Esophagus muscularis mucosa (tissue), 4 donors: ENCODE data around the gene POLN.

Experiments used
- CTCF ChIP-seq, 3 experiments: fragments of 200-600 bp in 2 of 3; fragments of 450-650 bp in 1 of 3; sonication (generic) in 2 of 3; IDR thresholded peaks; one replicate each; pipeline ENCODE4 v1.5.1; 2017 to 2019; ENCODE audit warnings: antibody characterized with exemption in 3 of 3, mild to moderate bottlenecking in 2 of 3, moderate library complexity in 1 of 3
- EP300 ChIP-seq: sonication (generic); formaldehyde crosslinking; IDR thresholded peaks from one replicate; pipeline ENCODE4 v1.6.1; 2017; ENCODE audit warnings: antibody characterized with exemption
- POLR2A ChIP-seq: fragments of 450-650 bp; IDR thresholded peaks from one replicate; pipeline ENCODE4 v1.6.1; 2017; ENCODE audit warnings: antibody characterized with exemption, moderate library complexity, mild to moderate bottlenecking, low read depth
- POLR2AphosphoS5 ChIP-seq, 2 donors: sonication (generic); formaldehyde crosslinking; IDR thresholded peaks; one replicate each; pipeline ENCODE4 v1.6.1; 2017; ENCODE audit warnings: antibody characterized with exemption in 2 of 2

GRCh38 chr4:2125831-2126230 is 116.1 kb downstream of the POLN start:
- no peak for TF ChIP-seq CTCF (IDR thresholded peaks at IDR 0.05)
- no peak for TF ChIP-seq EP300
- no peak for TF ChIP-seq POLR2A
- TF ChIP-seq POLR2AphosphoS5 (IDR thresholded peaks at IDR 0.05): no peak
